ENCODE results near the gene KRTAP12-3. TPM values are rescaled to one million over a fixed set of nuclear protein-coding genes. Genes with fewer than 3 reads are reported as not detected.

KRTAP12-3 gene
- total and polyA plus RNA-seq, 2 donors (not counting 1 experiment from before 2014, with no cell fraction given): not detected

DNA sequence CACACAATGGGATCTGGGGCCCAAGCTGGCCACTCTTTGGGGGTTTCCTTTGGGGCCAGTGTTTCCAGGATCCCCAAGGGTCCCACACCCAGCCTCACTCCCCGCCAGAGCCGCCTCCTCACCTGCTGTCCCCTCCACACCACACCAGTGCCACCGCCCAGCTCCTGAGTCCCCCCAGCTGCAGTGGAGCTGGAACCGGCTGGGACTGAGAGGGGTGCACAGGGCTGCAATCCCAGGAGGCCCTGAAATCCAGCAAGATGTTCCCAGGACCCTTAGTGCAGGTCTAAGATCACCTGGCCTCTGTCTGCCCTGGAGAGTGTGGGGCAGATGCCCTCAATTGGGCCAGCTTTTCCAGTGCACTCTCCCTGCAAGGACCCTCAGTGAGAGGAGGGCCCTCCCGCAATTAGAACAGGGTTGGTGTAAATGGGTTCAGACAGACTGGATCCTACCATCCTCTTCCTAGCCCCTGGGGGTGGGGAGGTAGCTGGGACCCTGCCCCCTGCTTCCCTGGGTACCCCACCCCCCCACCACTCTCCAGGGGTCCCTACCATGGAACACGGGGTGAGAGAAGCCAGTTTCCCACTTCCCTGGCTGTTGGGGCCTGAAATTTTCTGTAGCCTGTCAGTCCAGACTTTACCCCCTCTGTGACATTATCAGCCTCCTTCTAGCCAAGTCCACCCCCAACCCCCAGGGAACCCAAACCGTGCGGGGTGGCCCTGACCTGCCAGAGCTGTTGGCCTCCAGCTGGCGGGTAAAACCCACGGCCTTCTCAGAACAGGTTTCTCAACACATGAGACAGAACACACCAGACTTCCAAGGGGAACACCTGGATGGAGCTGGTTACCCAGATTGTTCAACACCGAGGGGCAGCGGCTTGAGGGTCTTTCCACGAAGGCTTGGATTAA is 46.3 kb downstream of the KRTAP12-3 start:
- H3K27me3 ChIP-seq (replicated peaks in 1 of 4; ENCODE audit: control extremely low read depth in 1 of 4, control insufficient read depth in 3 of 4, insufficient read depth in 4 of 4, low read length in 3 of 4): peaks cover 0 to 74% (median 30%) of the 10 kb centered on the region in 4 experiments

DNA sequence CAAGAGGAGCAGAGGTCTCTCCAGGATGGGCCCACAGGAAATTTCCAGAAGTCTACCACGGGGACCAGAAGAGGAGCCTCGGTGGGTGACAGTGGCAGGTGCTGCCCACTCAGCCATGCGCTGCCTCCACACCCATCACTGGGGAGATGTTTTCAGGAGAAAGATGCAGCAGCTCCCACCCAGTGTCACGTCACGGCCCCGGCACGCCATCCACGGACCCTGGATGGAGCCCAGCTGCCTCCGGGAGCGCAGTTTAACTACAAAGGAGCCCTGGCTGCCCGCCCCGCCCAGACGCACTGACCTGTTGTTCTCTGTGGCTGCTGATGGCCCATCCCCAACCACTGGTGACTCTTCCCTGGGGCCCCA is 46.9 kb downstream of the KRTAP12-3 start:
- Mint-ChIP-seq H3K9me3 (ENCODE audit: insufficient read depth) (peaks cover 4% of the 10 kb centered on the region), H3K4me1 (no peaks in the 10 kb centered on the region), H3K4me3 (no peak overlapping the region), H3K27me3 (peaks cover 56% of the 10 kb centered on the region), H3K27ac (no peak overlapping the region)
- Histone ChIP-seq H2AFZ (ENCODE audit: insufficient read depth, low read depth, low read length, poor library complexity, severe bottlenecking) (no peak overlapping the region), H3K27ac (ENCODE audit: low read length in 2 of 2) (no peak overlapping the region), H3K79me2 (ENCODE audit: control insufficient read depth, insufficient read depth, low read length) (no peaks in the 10 kb centered on the region), H3K4me1 (ENCODE audit: control insufficient read depth in 2 of 2, insufficient read depth in 2 of 2, low read length in 2 of 2) (peaks cover 2% of the 10 kb centered on the region in 2 donors), H3K9ac (ENCODE audit: low read length) (no peak overlapping the region), H3K9me3 (ENCODE audit: control extremely low read depth in 1 of 3, control insufficient read depth in 2 of 3, insufficient read depth in 1 of 3, low read length in 2 of 3) (peaks cover 0 to 34% (median 7%) of the 10 kb centered on the region in 3 donors), H3K36me3 (replicated peaks in 1 of 2; ENCODE audit: control extremely low read depth in 1 of 2, control insufficient read depth in 1 of 2, extremely low read depth in 1 of 2, insufficient read depth in 2 of 2, low read length in 1 of 2) (no peaks in the 10 kb centered on the region), H3K4me3 (ENCODE audit: control extremely low read depth in 1 of 5, extremely low read depth in 1 of 5, insufficient read depth in 1 of 5, low read depth in 2 of 5, low read length in 4 of 5) (no peak overlapping the region), H4K20me1 (ENCODE audit: control insufficient read depth, insufficient read depth, low read length, poor library complexity, severe bottlenecking) (no peaks in the 10 kb centered on the region), H3K27me3 (replicated peaks in 1 of 4; ENCODE audit: control extremely low read depth in 1 of 4, control insufficient read depth in 3 of 4, insufficient read depth in 4 of 4, low read length in 3 of 4) (peaks cover 0 to 80% (median 33%) of the 10 kb centered on the region in 4 experiments), H3K4me2 (replicated peaks; ENCODE audit: low read depth, low read length, poor library complexity, severe bottlenecking) (no peak overlapping the region)
- DNase-seq: no peak
- intact Hi-C loops (cut with micrococcal nuclease): no loop called here
- WGBS (ENCODE audit: insufficient coverage): 27% methylated on average over 13 of the region's 13 CpGs
- no peak for TF ChIP-seq EZH2 (IDR thresholded peaks at IDR 0.05; ENCODE audit: borderline replicate concordance, insufficient read depth, low read depth, low read length, poor library complexity, severe bottlenecking)
- TF ChIP-seq, protein P1, sequence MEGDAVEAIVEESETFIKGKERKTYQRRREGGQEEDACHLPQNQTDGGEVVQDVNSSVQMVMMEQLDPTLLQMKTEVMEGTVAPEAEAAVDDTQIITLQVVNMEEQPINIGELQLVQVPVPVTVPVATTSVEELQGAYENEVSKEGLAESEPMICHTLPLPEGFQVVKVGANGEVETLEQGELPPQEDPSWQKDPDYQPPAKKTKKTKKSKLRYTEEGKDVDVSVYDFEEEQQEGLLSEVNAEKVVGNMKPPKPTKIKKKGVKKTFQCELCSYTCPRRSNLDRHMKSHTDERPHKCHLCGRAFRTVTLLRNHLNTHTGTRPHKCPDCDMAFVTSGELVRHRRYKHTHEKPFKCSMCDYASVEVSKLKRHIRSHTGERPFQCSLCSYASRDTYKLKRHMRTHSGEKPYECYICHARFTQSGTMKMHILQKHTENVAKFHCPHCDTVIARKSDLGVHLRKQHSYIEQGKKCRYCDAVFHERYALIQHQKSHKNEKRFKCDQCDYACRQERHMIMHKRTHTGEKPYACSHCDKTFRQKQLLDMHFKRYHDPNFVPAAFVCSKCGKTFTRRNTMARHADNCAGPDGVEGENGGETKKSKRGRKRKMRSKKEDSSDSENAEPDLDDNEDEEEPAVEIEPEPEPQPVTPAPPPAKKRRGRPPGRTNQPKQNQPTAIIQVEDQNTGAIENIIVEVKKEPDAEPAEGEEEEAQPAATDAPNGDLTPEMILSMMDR (IDR thresholded peaks at IDR 0.05): no peak
- no peak for ATAC-seq (ENCODE audit: low read depth)
- CTCF ChIA-PET: no interaction called here
- POLR2A ChIA-PET: no interaction called here

More for the DNA sequence above, 46.3 kb downstream of the KRTAP12-3 start:
- H3K27ac ChIP-seq (ENCODE audit: low read length in 2 of 2): no peak overlapping the region
- no peaks in the 10 kb centered on the region for H3K79me2 ChIP-seq (ENCODE audit: control insufficient read depth, insufficient read depth, low read length)
- intact Hi-C loops (cut with micrococcal nuclease): no loop called here
- H3K36me3 ChIP-seq (replicated peaks in 1 of 2; ENCODE audit: control extremely low read depth in 1 of 2, control insufficient read depth in 1 of 2, extremely low read depth in 1 of 2, insufficient read depth in 2 of 2, low read length in 1 of 2): no peaks in the 10 kb centered on the region
- ChIA-PET POLR2A (no interaction called here), CTCF (no interaction called here)
- Mint-ChIP-seq H3K4me1 (no peaks in the 10 kb centered on the region), H3K27me3 (peaks cover 55% of the 10 kb centered on the region), H3K27ac (no peak overlapping the region), H3K4me3 (no peak overlapping the region), H3K9me3 (ENCODE audit: insufficient read depth) (peaks cover 4% of the 10 kb centered on the region)
- no peak for TF ChIP-seq EZH2 (IDR thresholded peaks at IDR 0.05; ENCODE audit: borderline replicate concordance, insufficient read depth, low read depth, low read length, poor library complexity, severe bottlenecking)
- TF ChIP-seq, protein P1 (IDR thresholded peaks at IDR 0.05): no peak
- peaks cover 0 to 34% (median 7%) of the 10 kb centered on the region in 3 donors for H3K9me3 ChIP-seq (ENCODE audit: control extremely low read depth in 1 of 3, control insufficient read depth in 2 of 3, insufficient read depth in 1 of 3, low read length in 2 of 3)
- no peak overlapping the region for H2AFZ ChIP-seq (ENCODE audit: insufficient read depth, low read depth, low read length, poor library complexity, severe bottlenecking)
- 38% methylated on average over 12 of the region's 13 CpGs for WGBS (ENCODE audit: insufficient coverage)
- H3K4me1 ChIP-seq (ENCODE audit: control insufficient read depth in 2 of 2, insufficient read depth in 2 of 2, low read length in 2 of 2): no peaks in the 10 kb centered on the region
- H4K20me1 ChIP-seq (ENCODE audit: control insufficient read depth, insufficient read depth, low read length, poor library complexity, severe bottlenecking): no peaks in the 10 kb centered on the region
- no peak overlapping the region for H3K9ac ChIP-seq (ENCODE audit: low read length)
- no peak overlapping the region for H3K4me3 ChIP-seq (ENCODE audit: control extremely low read depth in 1 of 5, extremely low read depth in 1 of 5, insufficient read depth in 1 of 5, low read depth in 2 of 5, low read length in 4 of 5)
- DNase-seq (no peak), ATAC-seq (ENCODE audit: low read depth) (no peak)
- no peak overlapping the region for H3K4me2 ChIP-seq (replicated peaks; ENCODE audit: low read depth, low read length, poor library complexity, severe bottlenecking)
